K562 (cell line): ENCODE data around the gene SLC66A2. TPM values are rescaled to one million over a fixed set of nuclear protein-coding genes. Genes with fewer than 3 reads are reported as not detected.

Experiments used
- ATAC-seq: fragments of 200-7000 bp; cut with Tn5 transposase; 3 replicates; pipeline ENCODE4 v1.9.1; 2020; ENCODE audit warnings: moderate library complexity
- BruUV-seq: library from RNA; stranded (reverse); fragments of 400-500 nt; replicated peaks from 2 replicates; lab custom pipeline; 2021; lab: Mats Ljungman, UMichigan
- CTCF ChIA-PET: fragments of 300-600 bp; formaldehyde crosslinking; extraction: SDS; loops from one replicate; lab custom pipeline; 2021; ENCODE audit warnings: low intra/inter-chr PET ratio; lab: Yijun Ruan, JAX
- POLR2A ChIA-PET: fragments of 300-600, 350-650 bp; sonication (Branson Sonifier 250); formaldehyde crosslinking; extraction: SDS; loops from one replicate; lab custom pipeline; 2021; ENCODE audit warnings: antibody characterized with exemption, inconsistent platforms; lab: Yijun Ruan, JAX
- DNase-seq, 4 experiments: peaks; one replicate each; pipeline versions ENCODE4 v3.0.0 to v3.0.0-alpha.2; 2011 to 2018; ENCODE audit warnings: low spot score in 3 of 4, mixed read lengths in 3 of 4; ENCODE audit errors: extremely low read depth in 1 of 4
- FAIRE-seq: peaks from 2 replicates; lab custom pipeline; 2011; peaks lifted over from hg19 to GRCh38; lab: Jason Lieb, UNC
- H2AFZ ChIP-seq: 2 replicates; pipeline ENCODE4 v1.6.0; 2011; ENCODE audit warnings: low read depth, low read length, control low read depth, inconsistent platforms
- H3K27ac ChIP-seq: fragments of 200-600 bp; 3 replicates; pipeline ENCODE4 v1.8.0; 2011; ENCODE audit warnings: low read depth, mild to moderate bottlenecking, control low read depth, inconsistent platforms, low read length, moderate library complexity, mixed read lengths; ENCODE audit errors: extremely low read depth
- H3K27me3 ChIP-seq, 2 experiments: fragments of 300-600 bp in 1 of 2; 2 replicates in 1 of 2; 3 replicates in 1 of 2; pipeline versions ENCODE4 v1.6.0 to v1.8.0; 2011; ENCODE audit warnings: inconsistent platforms in 2 of 2, low read length in 2 of 2, mild to moderate bottlenecking in 1 of 2, mixed read lengths in 1 of 2, moderate library complexity in 1 of 2; ENCODE audit not compliant: control insufficient read depth in 2 of 2, insufficient read depth in 2 of 2
- H3K36me3 ChIP-seq: fragments of 300-600 bp; 3 replicates; pipeline ENCODE4 v1.8.0; 2011; ENCODE audit warnings: mild to moderate bottlenecking, low read length, inconsistent platforms; ENCODE audit not compliant: control insufficient read depth, insufficient read depth
- H3K4me1 ChIP-seq, 2 experiments: fragments of 200-600 bp in 1 of 2; replicated peaks in 1 of 2; 2 replicates in 1 of 2; 3 replicates in 1 of 2; pipeline versions ENCODE4 v1.5.1 to v1.8.0; 2011; ENCODE audit warnings: inconsistent platforms in 2 of 2, low read length in 2 of 2, mild to moderate bottlenecking in 1 of 2, mixed read lengths in 1 of 2, moderate library complexity in 1 of 2; ENCODE audit not compliant: control insufficient read depth in 2 of 2, insufficient read depth in 2 of 2
- H3K4me2 ChIP-seq: 2 replicates; pipeline ENCODE4 v1.6.1; 2011; ENCODE audit warnings: low read length, control low read depth, inconsistent platforms, mixed read lengths; ENCODE audit not compliant: insufficient read depth
- H3K4me3 ChIP-seq: fragments of 200-600 bp; sonication (generic), shearing (Covaris generic); 2 replicates; pipeline ENCODE4 v1.5.1; 2016; ENCODE audit warnings: control low read depth, inconsistent platforms
- H3K79me2 ChIP-seq: fragments of 200-600 bp; 3 replicates; pipeline ENCODE4 v1.8.0; 2011; ENCODE audit warnings: low read length, inconsistent platforms; ENCODE audit not compliant: control insufficient read depth, insufficient read depth
- H3K9ac ChIP-seq, 2 experiments: 2 replicates each; pipeline versions ENCODE4 v1.6.0 to v1.6.1; 2011; ENCODE audit warnings: low read depth in 2 of 2, low read length in 2 of 2, control low read depth in 1 of 2, inconsistent platforms in 1 of 2, mild to moderate bottlenecking in 1 of 2, mixed read lengths in 1 of 2; ENCODE audit not compliant: insufficient read depth in 1 of 2
- H3K9me1 ChIP-seq: one replicate; pipeline ENCODE4 v1.6.0; 2011; ENCODE audit warnings: inconsistent platforms, mild to moderate bottlenecking, low read length, moderate library complexity; ENCODE audit not compliant: control insufficient read depth, insufficient read depth
- H3K9me3 ChIP-seq: replicated peaks from 2 replicates; pipeline ENCODE4 v1.5.1; 2011; ENCODE audit warnings: low read depth, low read length, inconsistent platforms; ENCODE audit not compliant: control insufficient read depth, insufficient read depth
- H4K20me1 ChIP-seq: replicated peaks from 2 replicates; pipeline ENCODE4 v1.6.1; 2011; ENCODE audit warnings: low read length, inconsistent platforms, mixed read lengths; ENCODE audit not compliant: control insufficient read depth, insufficient read depth
- ARNT ChIP-seq, 2 experiments: fragments of 450-650 bp; IDR thresholded peaks; 2 replicates each; pipeline ENCODE4 v1.6.1; 2016; ENCODE audit warnings: mild to moderate bottlenecking in 1 of 2
- ERF ChIP-seq: fragments of 450-650 bp; formaldehyde crosslinking; IDR thresholded peaks from 2 replicates; pipeline ENCODE4 v1.4.0; 2020; ENCODE audit warnings: mild to moderate bottlenecking, mixed read lengths
- HOXB6 ChIP-seq: fragments of 250-450 bp; sonication (Bioruptor Pico); IDR thresholded peaks from 2 replicates; pipeline ENCODE4 v1.5.1; 2022; ENCODE audit warnings: mild to moderate bottlenecking, borderline replicate concordance
- MTA2 ChIP-seq: fragments of 450-650 bp; IDR thresholded peaks from 2 replicates; pipeline ENCODE4 v1.6.1; 2016; ENCODE audit warnings: low read depth
- PTRF ChIP-seq: fragments of 450-650 bp; IDR thresholded peaks from 2 replicates; pipeline ENCODE4 v1.6.1; 2016; ENCODE audit warnings: mild to moderate bottlenecking, missing genetic modification characterization, missing compliant biosample characterization
- USF2 ChIP-seq: sonication (generic); formaldehyde crosslinking; IDR thresholded peaks from 2 replicates; pipeline ENCODE4 v1.5.0; 2020; ENCODE audit warnings: missing genetic modification reagents
- ZBTB40 ChIP-seq, 2 experiments: fragments of 450-650 bp in 1 of 2; sonication (generic) in 1 of 2; formaldehyde crosslinking in 1 of 2; IDR thresholded peaks; 2 replicates each; pipeline versions ENCODE4 v1.7.1 to v1.9.0; 2016 to 2022; ENCODE audit warnings: inconsistent platforms in 1 of 2, mild to moderate bottlenecking in 1 of 2, missing genetic modification reagents in 1 of 2
- ZNF239 ChIP-seq: fragments of 250-450 bp; sonication (Bioruptor Pico); IDR thresholded peaks from 2 replicates; pipeline ENCODE4 v1.4.0; 2020; ENCODE audit warnings: mild to moderate bottlenecking
- WGBS: fragments of 100-300 bp; shearing (Covaris generic); methylation state at CpG from one replicate; pipeline ENCODE4 v1.1.6; 2016; ENCODE audit warnings: low coverage, mixed read lengths; ENCODE audit not compliant: insufficient coverage; ENCODE audit errors: missing lambda C conversion rate; 5-methylcytosine and 5-hydroxymethylcytosine counted together
- in situ Hi-C: fragments of 300-500 bp; cut with MboI; formaldehyde crosslinking; loops from 4 replicates; pipeline ENCODE4 v1.15.0; 2018; ENCODE audit warnings: inconsistent platforms, mixed read lengths
- intact Hi-C: fragments of 100-400 bp; cut with micrococcal nuclease; formaldehyde crosslinking; loops from 2 replicates; pipeline ENCODE4 v1.14.2; 2022
- polyA plus RNA-seq, 8 experiments: library from polyadenylated mRNA; depleted of rRNA in 4 of 8; stranded (reverse) in 5 of 8; unstranded in 3 of 8; fragments of >200 nt; fragmentation: Nextera tagmentation in 2 of 8; fragmentation: Illumina TruSeq in 1 of 8; extraction: Ambion mirVana in 2 of 8; extraction: Trizol in 1 of 8; gene quantifications; 2 replicates each; pipeline versions ENCODE4 v1.2.1 to v1.2.3, GENCODE V29; 2011 to 2014; ENCODE audit warnings: inconsistent platforms in 1 of 8, missing spikeins in 1 of 8
- total RNA-seq, 7 experiments: library from RNA; depleted of rRNA in 6 of 7; stranded (reverse); fragments of >200 nt in 6 of 7; fragmentation: Illumina TruSeq in 2 of 7; extraction: Trizol in 2 of 7; gene quantifications; 2 replicates each; pipeline versions ENCODE4 v1.2.1 to v1.2.3, GENCODE V29; 2011 to 2021; ENCODE audit warnings: low replicate concordance in 1 of 7
- TF ChIP-seq, protein P1 (sequence below): fragments of 200-800 bp; sonication (Bioruptor generic); IDR thresholded peaks from 2 replicates; pipeline ENCODE4 v1.6.1; 2017; ENCODE audit warnings: missing genetic modification characterization, missing compliant biosample characterization

The SLC66A2 gene
- total and polyA plus RNA-seq, 9 of the 15 experiments (the other 6 are each of a cell fraction or from before 2014, with no cell fraction given): 0.25 to 17.5 (median 5.6) TPM

GRCh38 chr18:79989195-79989497 lies 37.7 kb upstream of the SLC66A2 start:
- Histone ChIP-seq H3K4me1 (peaks cover 11% of the 10 kb centered on the region in 2 experiments; a peak in 4 of 5 replicates), H4K20me1 (peaks cover 9% of the 10 kb centered on the region; the same call in 1 of the 2 replicates), H3K9me1 (no peaks in the 10 kb centered on the region), H2AFZ (peak overlapping the region; percentile 81), H3K4me3 (peak overlapping the region; percentile 81), H3K27ac (peak overlapping the region; percentile 95; the same call in 2 of the 3 replicates), H3K36me3 (peaks cover 28% of the 10 kb centered on the region), H3K27me3 (no peaks in the 10 kb centered on the region), H3K9ac (peak overlapping the region; percentile 91 to 96), H3K4me2 (peak overlapping the region; percentile 81), H3K79me2 (peaks cover 54% of the 10 kb centered on the region), H3K9me3 (no peaks in the 10 kb centered on the region)
- intact Hi-C loops (loop anchor here (2.0 kb wide), 1 partner anchor 166 kb away; no protein-coding TSS in a partner anchor), in situ Hi-C loops (no loop called here)
- FAIRE-seq: no peak
- ATAC-seq: peak; percentile 13
- ChIA-PET CTCF (no interaction called here), POLR2A (interaction anchor here (1.0 to 1.7 kb wide), 3 partner anchors 13 to 15 kb away, joined by 3 to 5 read pairs (median 4); no protein-coding TSS in a partner anchor)
- no TSS peak for BruUV-seq
- no peak for TF ChIP-seq USF2 (CRISPR knock-in tag)
- TF ChIP-seq HOXB6 (CRISPR knock-in tag): no peak
- no peak for TF ChIP-seq ERF (CRISPR knock-in tag)
- no peak for TF ChIP-seq ARNT (IDR thresholded peaks at IDR 0.05)
- TF ChIP-seq ZBTB40 (IDR thresholded peaks at IDR 0.05): no peak
- no peak for TF ChIP-seq ZBTB40 (CRISPR knock-in tag; IDR thresholded peaks at IDR 0.05)
- TF ChIP-seq, protein P1, sequence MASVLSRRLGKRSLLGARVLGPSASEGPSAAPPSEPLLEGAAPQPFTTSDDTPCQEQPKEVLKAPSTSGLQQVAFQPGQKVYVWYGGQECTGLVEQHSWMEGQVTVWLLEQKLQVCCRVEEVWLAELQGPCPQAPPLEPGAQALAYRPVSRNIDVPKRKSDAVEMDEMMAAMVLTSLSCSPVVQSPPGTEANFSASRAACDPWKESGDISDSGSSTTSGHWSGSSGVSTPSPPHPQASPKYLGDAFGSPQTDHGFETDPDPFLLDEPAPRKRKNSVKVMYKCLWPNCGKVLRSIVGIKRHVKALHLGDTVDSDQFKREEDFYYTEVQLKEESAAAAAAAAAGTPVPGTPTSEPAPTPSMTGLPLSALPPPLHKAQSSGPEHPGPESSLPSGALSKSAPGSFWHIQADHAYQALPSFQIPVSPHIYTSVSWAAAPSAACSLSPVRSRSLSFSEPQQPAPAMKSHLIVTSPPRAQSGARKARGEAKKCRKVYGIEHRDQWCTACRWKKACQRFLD (CRISPR knock-in tag): no peak
- TF ChIP-seq ZNF239 (CRISPR knock-in tag): no peak
- no peak for TF ChIP-seq PTRF (tag)
- TF ChIP-seq MTA2: no peak
- DNase-seq: no peak
- WGBS: 12% methylated on average over 13 of the region's 14 CpGs
